ENCODE data around the gene RETN.
A peak's percentile ranks its signal among the peaks of the same experiment; 100 is the strongest.

Gene RETN

DNA sequence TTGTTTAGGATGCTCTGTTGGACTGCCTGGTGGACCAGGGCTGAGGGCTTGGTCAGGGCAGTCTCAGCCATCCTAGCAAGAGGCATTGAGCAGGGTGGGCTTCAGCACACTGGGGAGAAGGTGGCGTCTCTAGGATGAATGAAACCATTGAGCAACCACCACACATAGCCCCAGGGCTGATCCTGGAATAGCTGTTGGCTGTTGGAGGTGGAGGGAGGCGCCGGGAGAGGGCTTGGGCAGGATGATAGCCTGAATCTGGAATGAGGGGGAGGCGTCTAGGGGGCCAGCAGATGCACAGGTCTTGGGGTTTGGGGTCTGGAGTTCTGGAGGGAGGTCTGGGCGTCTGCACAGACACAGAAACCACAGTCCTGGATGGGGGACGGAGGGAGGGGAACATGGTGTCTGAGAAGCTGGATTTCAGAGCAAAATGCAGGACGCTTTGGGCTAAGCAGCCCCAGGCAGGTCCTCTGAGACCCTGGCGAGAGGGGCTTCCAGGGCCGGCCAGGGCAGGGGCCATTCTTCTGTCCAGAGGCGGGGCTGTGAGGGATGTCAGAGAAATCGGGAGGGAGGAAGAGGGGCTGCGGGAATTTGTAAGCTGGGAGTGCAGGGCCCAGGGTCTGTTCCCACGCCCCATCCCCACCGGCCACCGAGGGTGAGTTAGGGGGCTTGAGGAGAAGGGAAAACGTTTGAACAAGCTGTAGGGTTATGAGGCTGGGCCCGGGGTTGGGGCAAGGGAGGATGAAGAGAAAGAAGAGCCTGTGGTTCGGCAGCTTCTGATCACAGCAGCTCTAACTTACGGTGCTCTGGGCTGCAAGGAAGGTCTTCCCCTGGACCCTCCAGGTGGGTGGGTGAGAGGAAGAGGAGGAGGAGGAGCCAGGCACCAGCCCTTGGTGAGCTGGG, 16.9 kb downstream of the RETN start:
- no peak for DNase-seq

DNA sequence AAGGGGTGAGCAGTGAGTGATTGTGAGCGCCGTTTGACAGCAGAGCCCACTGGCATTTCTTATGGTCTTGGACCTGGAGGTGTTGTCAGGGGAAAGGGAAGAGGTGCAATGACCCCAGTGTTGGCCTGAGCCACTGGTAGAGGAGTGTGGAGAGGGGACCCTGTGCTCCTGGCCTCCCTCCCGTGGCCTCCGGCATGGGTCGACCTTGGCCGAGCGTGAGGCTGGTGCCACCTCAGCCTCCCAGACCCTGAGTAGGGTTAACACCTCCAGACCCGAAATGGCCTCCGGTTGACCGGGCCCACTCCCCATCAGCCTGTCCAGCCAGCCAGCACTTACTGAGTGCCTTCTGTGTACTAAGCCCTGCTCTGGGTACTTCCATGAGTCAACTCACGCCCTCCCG, 18.3 kb downstream of the RETN start:
- no peak for DNase-seq

DNA sequence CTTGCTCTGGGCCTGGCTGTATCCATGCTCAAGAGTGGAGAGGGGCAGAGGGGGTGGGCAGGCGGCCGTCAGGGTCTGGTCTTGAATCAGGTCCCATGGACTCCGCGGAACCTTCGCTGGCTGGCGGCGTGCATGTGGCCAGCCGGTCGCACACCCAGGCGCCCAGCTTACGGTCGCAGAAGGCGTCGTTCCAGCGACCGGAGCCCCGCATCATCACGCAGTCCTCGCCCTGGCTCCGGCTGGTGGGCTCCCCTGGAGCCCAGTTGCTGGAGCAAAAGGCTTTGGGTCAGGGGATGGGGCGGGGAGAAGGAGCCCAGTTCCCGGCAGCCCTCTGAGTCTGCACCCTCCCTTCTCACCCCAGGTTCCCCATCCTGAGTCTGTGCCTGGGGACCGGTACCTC, 20.3 kb downstream of the RETN start:
- DNase-seq = no peak

DNA sequence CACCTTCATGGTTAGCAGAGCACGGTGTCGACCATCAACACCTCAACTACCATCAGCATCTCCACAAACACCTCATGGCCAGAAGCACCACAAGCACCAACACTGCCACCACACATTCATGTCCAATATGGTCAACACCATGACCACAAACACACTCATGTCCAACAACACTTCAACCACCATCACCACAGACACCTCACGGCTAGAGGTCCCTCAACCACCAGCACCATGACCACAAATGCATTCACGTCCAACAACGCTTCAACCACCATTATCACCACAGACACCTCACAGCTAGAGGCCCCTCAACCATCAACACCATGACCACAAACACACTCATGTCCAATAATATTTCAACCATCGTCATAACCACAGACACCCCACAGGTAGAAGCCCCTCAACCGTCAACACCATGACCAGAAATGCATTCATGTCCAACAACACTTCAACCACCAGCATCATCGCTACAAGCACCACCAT, 22.0 kb downstream of the RETN start:
- no peak for DNase-seq

DNA sequence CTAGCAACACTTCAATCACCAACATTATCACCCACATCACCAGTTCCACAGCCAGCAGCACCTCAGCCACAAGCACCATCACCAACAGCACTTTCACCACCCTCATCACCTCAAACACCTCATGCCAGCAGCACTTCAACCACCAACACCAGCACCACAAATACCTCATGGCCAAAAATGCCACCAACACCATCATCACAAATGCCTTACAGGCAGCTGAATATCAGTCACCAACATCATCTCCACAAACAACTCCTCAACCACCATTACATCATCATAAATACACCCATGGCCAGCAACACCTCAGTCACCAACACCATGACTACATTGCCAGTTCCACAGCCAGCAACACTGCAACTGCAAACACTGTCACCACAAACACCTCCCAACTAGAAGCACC, 22.6 kb downstream of the RETN start:
- DNase-seq = no peak

DNA sequence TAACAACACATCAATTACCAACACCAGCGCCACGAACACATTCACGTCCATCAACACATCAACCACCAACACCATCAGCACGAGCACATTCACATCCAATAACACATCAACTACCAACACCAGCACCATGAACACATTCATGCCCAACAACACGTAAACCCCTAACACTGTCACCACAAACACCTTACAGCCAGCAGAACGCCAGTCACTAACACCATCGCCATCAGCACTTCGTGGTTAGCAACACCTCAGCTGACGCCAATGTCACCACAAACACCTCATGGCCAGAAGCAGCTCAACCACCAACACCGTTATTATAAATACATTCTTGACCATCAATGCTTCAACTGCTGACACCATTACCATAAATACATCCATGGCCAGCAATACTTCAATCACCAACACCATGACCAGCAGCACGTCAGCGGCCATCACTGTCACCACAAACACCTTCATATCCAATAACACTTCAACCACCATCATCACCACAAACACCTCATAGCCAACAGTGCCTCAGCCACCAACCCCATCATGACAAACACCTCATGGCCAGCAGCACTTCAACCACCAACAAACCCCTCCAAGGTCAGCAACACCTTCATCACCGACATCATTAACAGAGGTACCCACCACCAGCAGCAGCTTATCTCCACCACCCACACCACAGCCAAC, 23.7 kb downstream of the RETN start:
- no peak for DNase-seq

DNA sequence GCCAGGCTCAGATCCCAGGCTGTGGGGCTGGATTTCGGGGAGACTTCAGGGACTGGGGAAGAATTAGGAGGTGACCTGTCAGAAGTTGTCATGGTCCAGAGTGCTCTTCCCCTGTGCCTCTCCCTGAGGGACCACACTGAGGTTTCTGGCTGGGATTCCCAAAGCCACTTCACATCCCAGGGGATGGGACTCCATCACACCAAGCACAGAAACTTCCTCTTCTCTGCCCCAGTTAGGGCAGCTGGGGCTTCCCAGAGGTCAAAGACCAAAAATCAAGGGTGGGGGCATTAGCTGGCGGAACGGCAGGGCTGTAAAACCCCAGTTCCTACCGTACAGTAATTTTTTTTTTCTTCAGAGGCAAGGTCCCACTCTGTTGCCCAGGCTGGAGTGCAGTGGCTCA, 25.6 kb downstream of the RETN start:
- DNase-seq = no peak

DNA sequence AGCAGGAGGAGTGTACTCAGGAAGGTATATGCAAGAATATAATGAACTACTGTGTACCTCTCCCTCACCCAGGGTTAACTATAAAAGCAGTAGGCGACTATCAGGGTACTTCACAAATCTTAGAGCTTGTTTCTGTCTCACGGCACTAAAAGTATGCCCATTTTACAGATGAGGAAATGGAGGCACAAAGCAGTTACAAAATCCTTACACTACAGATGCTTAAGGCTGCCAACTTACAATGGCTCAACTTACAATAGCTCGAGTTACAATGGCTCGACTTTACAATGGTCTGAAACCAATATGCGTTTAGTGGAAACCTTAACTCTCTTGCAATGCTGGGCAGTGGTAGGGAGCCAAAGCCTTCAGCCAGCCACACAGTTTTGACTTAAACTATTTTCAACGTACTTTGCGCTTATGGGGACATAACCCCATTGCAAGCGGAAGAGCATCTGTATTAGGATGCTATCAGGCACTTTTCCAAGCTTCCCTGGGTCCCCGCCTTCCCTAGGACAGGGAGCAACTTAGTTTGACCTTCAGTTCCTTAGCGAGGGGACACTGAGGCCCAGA, 29.0 kb downstream of the RETN start:
- DNase-seq = no peak

DNA sequence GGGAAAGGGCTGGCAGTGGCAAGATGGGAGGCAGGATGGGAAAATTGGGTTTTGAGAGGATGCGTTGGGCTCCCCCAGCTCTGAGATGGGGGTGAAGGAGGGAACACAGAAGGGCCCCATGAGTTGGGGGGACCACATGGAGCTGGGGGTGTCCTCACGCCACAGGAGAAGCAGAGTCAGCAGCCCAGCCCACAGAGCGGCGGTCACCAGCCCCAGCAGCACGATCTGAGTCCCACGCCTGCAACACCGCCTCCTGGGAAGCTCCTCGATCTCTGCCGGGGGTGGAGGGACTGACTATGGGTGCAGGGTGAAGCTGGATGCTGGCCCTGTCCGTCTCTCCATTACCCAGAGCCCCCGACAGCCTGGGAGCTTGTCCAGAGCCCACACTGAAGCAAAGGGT, 29.7 kb downstream of the RETN start:
- no peak for DNase-seq

DNA sequence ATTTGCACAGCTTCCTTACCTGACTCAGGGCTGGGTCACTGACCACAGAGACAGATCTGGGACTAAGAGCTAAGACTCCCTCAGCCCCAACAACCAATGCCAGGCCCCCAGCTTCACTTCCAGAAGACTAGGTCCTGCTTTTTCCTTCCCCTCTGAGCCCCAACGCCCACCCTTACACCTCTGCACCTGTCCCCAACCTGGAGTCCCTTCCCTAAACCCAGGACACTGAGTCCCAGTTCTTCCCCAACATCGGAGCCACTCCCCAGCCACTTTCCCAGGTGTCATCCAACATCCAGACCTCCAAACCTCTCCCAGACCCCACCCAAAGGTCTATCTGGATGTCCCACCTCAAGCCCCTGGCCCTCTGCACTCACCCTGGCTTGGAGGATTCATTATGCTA, 30.2 kb downstream of the RETN start:
- no peak for DNase-seq

DNA sequence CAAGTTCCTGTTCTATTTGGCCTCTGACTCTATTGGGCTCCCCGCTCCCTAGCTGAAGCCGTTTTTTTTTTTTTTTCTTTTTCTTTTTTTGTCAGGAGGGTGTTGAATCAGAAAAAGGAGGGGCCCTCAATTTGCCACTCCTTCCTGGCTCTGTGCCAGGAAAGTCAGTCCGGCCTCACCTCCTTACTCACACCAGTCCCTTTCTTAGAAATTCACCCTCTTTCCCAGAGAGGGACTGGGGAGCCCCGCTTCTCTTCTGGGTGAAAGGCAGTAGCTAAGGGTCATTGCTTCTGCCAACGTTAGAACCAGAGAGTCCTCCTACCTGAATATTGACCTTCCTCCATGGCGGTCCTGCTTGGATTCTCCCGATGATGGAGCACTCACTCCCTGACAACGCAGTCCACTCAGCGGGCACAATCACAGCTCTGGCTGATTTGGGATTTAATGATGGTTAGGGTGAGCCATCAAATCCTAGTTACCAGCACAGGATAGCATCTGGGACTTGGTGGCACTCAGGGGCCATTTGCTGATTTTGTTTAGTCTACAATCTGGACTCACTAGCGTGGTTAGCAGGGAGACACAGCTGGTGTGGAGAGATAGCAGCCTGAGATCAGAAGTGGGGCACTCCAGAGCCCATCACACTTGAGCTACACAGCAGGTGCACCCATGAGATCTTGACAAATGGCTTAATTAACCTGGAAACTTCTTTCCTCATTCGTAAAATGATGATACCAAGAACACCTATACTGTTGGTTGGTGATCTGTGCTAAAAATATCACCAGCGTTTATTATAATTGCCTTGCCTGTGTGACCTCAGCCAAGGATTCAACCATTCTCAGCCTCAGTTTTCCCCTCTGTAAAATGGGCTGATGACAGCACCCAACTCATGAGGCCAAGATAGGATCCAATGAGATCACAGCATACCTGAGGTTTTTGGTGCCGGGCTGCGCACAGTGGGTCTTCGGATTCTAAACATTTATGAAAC, 30.9 kb downstream of the RETN start:
- peak; percentile 70 for DNase-seq

DNA sequence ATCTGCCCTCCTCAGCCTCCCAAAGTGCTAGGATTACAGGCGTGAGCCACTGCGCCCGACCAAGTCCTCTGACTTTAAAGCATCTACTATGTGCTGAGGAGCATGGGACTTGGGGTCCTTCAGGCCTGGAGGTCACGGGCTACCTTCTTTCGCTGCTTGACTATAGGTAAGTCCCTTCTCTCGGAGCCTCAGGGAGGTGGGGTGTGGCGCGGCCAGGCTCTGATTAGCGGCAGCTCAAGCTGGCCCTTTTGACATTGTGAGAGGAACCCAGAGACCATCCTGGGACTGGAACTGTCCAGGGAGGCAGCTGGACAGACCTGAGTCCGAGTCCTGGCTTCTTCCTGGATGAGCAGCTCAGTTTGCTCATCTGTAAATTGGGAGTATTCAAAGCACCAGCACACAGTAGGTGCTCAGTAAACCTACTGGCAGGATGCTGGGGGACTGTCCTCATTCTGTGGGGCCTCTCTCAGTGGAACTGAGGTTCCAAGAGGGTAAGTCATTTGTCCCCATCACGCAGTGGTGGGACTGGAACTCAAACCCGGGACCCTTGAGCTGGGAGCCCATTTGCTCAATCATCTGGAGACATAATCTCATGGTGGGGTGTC, 32.3 kb downstream of the RETN start:
- no peak for DNase-seq

DNA sequence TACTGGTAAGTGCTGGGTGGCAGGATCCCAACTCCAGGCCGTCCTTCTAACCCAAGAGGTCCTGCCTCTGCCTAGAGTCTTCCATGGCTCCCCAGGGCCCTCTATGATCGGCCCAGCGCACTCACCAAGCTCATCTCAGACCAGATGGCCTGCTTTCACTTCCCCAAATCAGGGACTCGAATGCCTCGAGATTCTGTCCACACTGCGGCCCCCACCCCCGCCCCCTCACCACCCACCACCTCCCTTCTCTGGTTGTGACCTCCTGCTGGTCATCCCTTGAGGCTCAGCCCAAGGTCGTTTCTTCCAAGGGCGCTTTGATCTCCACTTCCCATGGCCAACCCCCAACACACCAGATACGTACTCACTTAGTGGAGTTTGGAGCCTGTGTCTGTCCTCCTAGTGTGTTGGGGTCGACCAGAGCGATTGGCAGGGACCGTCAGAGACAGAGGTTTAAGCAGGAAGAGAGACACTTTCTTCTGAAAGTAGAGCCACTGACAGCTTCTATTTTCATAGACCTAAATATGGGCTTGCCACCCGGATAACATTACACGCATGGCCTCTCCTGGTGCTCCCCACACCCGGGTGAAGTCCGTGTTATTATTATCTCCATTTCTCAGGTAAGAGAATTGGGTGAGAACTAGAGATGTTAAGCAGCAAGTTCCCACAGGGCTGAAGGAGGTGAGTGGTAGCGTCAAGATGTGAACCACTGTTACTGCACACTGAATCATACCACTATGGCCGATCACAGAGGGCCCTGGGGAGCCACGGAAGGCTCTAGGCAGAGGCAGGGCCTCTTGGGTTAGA, 33.0 kb downstream of the RETN start, which contains the start of gene FCER2:
FCER2 (minus strand) TSS at position 478 of the 804 bp plus-strand sequence. CDS start 2,371 bp downstream, outside the sequence.
- DNase-seq = peak; percentile 91

DNA sequence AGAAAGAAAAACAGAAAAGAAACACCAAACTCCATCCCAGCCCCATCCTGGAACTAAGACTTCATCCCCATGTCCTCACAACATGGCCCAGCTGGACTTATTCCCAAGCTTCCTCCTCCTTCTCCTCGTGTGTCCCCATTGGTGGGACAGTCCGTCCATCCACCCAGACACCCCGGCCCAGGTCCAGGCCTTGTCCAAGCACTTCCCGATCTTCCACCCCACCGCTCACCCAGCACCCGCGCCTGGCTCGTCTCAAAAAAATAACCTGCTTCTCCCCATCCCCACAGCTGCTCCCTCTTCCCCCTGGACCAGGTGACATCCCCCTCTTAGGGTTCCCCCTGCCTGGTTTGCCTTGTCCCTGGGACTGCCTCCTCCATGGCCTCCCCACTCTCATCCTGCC, 34.5 kb downstream of the RETN start:
- no peak for DNase-seq

DNA sequence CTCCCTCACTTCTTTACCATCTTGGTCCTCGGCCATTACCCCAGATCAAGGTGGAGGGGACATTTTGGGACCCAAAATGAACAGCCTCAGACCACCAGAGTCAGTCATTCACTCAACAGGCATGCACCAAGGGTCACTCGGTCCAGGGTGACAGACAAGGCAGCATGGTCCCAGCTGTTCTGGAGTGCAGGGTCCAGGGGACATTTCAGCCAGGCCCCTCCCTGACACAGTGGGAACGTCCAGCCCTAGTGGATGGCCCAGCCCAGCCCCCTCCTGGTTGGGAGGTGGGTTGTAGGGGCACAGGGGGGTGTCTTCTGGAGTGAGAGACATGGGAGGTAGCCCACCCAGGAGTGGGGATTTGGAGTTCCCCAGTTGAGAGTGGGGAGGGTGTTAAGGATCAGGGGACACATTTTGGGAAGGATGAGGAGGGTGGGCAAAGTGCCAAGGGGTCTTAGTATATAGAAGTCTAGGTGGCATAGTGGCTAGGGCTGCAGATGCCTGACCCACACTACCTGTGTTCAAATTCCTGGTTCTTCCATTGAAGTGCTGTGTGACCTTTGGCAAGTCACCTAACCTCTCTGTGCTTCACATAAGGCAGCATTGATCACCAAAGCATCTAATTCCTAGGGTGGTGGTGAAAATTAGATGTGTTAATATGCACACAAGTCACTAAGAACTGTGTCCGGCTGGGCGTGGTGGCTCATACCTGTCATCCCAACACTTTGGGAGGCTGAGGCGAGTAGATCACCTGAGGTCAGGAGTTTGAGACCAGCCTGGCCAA, 35.6 kb downstream of the RETN start:
- no peak for DNase-seq

DNA sequence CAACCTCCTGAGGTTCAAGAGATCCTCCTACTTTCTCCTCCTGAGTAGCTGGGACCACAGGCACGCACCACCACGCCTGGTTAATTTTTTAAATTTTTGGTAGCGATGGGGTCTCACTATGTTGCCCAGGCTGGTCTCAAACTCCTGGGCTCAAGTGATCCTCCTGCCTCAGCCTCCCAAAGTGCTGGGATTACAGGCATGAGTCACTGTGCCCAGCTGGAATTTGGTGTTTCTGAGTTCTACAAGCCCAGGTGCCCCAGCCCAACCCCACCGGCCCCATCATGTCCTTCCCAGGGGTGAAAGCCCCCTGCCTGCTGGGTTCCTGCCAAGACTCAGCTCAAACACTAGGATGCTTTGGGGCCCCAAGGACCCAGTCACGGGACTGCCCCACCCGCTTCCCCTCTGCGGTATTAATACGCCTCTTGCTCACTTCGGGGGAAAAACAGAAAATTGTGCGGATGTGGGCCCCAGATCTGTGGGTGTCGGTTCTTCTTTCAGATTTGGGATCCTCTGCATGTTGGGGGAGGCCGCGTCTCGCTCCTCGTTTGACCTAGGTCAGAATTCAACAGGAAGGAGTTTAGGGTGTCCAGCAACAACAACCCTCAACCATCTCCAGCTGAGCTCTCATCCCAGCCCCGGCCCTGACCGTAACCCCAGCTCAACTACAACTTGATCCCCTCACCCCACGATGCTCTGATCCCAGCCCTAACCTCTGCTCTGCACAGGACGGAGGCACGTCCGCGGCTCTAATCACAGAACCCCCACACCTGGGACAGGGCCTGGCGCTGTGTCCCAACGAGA, 36.7 kb downstream of the RETN start:
- DNase-seq = peak; percentile 99

DNA sequence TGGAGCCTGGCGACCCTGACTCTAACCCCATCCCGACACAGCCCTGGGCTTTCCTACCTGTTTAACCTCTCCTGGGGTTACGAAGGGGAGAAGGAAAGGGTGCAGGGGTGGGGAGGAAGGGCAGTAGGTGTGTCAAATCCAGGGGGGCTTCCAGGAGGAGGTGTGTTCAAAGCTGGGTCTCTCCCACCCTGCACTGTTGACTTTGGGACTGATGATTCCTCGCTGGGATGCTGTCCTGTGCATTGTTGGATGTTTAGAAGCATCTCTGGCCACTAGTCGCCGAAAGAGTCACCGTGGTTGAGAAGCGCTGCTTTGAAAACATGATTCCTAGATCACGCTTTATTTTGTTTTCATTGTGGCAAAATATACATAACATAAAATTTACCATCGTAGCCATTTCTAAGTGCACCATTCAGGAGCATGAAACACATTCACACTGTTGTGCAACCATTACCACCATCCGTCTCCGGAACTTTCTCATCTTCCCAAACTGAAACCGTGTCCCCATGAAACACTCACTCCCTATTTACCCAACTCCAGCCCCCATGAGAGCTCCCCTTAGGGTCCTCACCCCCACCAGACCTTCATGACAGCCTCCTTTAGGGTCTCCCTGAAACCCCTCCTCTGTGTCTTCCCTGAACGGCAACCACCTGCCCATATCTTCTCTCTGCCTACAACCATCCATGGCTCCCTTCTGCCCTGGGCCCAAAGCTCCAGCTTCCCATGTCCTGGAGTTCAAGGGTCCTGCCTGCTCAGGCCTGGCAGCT, 37.5 kb downstream of the RETN start:
- DNase-seq = peak; percentile 74

DNA sequence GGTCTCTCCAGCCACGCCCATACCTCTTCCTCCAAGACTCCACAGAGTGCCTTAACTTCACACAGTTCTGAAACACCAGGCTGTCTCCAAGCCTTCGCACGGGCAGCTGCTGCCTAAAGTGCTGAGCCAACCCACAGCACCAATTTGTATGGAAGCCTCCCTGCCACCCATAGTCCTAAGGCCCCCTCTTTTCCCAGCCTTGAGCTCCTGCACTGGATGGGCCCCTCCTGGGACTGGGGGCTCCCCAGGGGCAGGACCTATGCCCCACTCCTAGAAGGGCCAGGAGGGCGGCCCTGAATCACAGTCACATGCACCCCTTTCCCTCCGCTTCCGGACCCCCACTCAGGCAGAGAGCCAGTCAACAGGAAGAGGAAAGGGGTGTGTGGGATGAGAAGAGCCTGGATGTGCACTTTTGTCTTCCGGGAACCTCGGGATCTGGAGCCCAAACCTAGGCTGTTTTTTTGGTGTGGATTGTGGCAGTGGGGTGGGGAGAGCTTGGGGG, 38.2 kb downstream of the RETN start:
- peak; percentile 46 for DNase-seq

Measured in MV-4-11 (cell line).